Upper lobe of right lung (tissue), 1 donor: ENCODE data around the gene PHACTR3. TPM values are rescaled to one million over a fixed set of nuclear protein-coding genes. Genes with fewer than 3 reads are reported as not detected.

ENCODE experiments used
- ATAC-seq: fragments of 200-7000 bp; cut with Tn5 transposase; one replicate; pipeline ENCODE4 v1.9.1; 2020; ENCODE audit warnings: mild to moderate bottlenecking, moderate library complexity
- DNase-seq: peaks from one replicate; pipeline ENCODE4 v3.0.0-alpha.2; 2020
- H3K27ac ChIP-seq: fragments of 200-600 bp; one replicate; pipeline ENCODE4 v1.8.0; 2022
- H3K27me3 ChIP-seq: fragments of 200-600 bp; one replicate; pipeline ENCODE4 v1.8.0; 2022; ENCODE audit warnings: mild to moderate bottlenecking
- H3K36me3 ChIP-seq: fragments of 200-600 bp; one replicate; pipeline ENCODE4 v1.8.0; 2022
- H3K4me1 ChIP-seq: fragments of 200-600 bp; one replicate; pipeline ENCODE4 v1.8.0; 2022
- H3K4me3 ChIP-seq: fragments of 200-600 bp; one replicate; pipeline ENCODE4 v1.8.0; 2022; ENCODE audit warnings: mild to moderate bottlenecking
- H3K9me3 ChIP-seq: fragments of 200-600 bp; one replicate; pipeline ENCODE4 v1.8.0; 2022
- CTCF ChIP-seq: fragments of 200-600 bp; IDR thresholded peaks from one replicate; pipeline ENCODE4 v1.8.0; 2022; ENCODE audit warnings: antibody characterized with exemption
- intact Hi-C: fragments of 100-400 bp; cut with DNase I; formaldehyde crosslinking; loops from one replicate; pipeline ENCODE4 v1.11.0; 2022
- total RNA-seq: library from RNA; stranded (reverse); fragmentation: NEBNext Ultra II Directional; extraction: Animal tissue kit (Norgen Biotek cat#: 25700); gene quantifications from one replicate; pipeline ENCODE4 v1.2.1, GENCODE V29; 2021
- donor health status: DM: no; HTN: yes; CAD: no; lungs with severe emphysema.

PHACTR3 gene
- total RNA-seq, 1 donor from 2014 or later: 18.2 TPM

- Histone ChIP-seq H3K36me3 (no peaks in the 10 kb centered on the region), H3K4me1 (no peaks in the 10 kb centered on the region), H3K27ac (no peak overlapping the region), H3K27me3 (peaks cover 10% of the 10 kb centered on the region), H3K4me3 (no peak overlapping the region), H3K9me3 (no peaks in the 10 kb centered on the region)
- DNase-seq (no peak), ATAC-seq (no peak)
- TF ChIP-seq CTCF: no peak
- intact Hi-C loops: no loop called here
Observed at GRCh38 chr20:59690101-59690500, 85.8 kb downstream of the PHACTR3 start.

GRCh38 chr20:59690976-59691375 is 86.6 kb downstream of the PHACTR3 start:
- no peak for DNase-seq
- TF ChIP-seq CTCF: no peak
- H3K27me3 ChIP-seq: peaks cover 10% of the 10 kb centered on the region
- H3K4me3 ChIP-seq: no peak overlapping the region
- H3K36me3 ChIP-seq: no peaks in the 10 kb centered on the region
- intact Hi-C loops: no loop called here
- ATAC-seq: no peak
- H3K9me3 ChIP-seq: no peaks in the 10 kb centered on the region
- no peaks in the 10 kb centered on the region for H3K4me1 ChIP-seq
- no peak overlapping the region for H3K27ac ChIP-seq

- ATAC-seq (no peak), DNase-seq (no peak)
- Histone ChIP-seq H3K4me3 (no peak overlapping the region), H3K9me3 (no peaks in the 10 kb centered on the region), H3K36me3 (no peaks in the 10 kb centered on the region), H3K4me1 (no peaks in the 10 kb centered on the region), H3K27ac (no peak overlapping the region), H3K27me3 (peaks cover 10% of the 10 kb centered on the region)
- no peak for TF ChIP-seq CTCF
- intact Hi-C loops: no loop called here
Observed at GRCh38 chr20:59692139-59692538, 87.8 kb downstream of the PHACTR3 start.

- TF ChIP-seq CTCF: no peak
- H3K4me3 ChIP-seq: no peak overlapping the region
- H3K9me3 ChIP-seq: no peaks in the 10 kb centered on the region
- H3K27ac ChIP-seq: no peak overlapping the region
- H3K4me1 ChIP-seq: no peaks in the 10 kb centered on the region
- H3K27me3 ChIP-seq: peaks cover 10% of the 10 kb centered on the region
- H3K36me3 ChIP-seq: no peaks in the 10 kb centered on the region
- DNase-seq (no peak), ATAC-seq (no peak)
- intact Hi-C loops: no loop called here
Observed at GRCh38 chr20:59693587-59693986, 89.2 kb downstream of the PHACTR3 start.

- no peaks in the 10 kb centered on the region for H3K36me3 ChIP-seq
- no peaks in the 10 kb centered on the region for H3K9me3 ChIP-seq
- ATAC-seq (no peak), DNase-seq (no peak)
- H3K4me3 ChIP-seq: no peak overlapping the region
- H3K27ac ChIP-seq: no peak overlapping the region
- TF ChIP-seq CTCF: no peak
- intact Hi-C loops: no loop called here
- no peaks in the 10 kb centered on the region for H3K27me3 ChIP-seq
- no peaks in the 10 kb centered on the region for H3K4me1 ChIP-seq
Observed at GRCh38 chr20:59696476-59696875, 92.1 kb downstream of the PHACTR3 start.

GRCh38 chr20:59697068-59697467 is 92.7 kb downstream of the PHACTR3 start:
- Histone ChIP-seq H3K9me3 (no peaks in the 10 kb centered on the region), H3K4me3 (no peak overlapping the region), H3K27ac (no peak overlapping the region), H3K36me3 (no peaks in the 10 kb centered on the region), H3K27me3 (no peaks in the 10 kb centered on the region), H3K4me1 (no peaks in the 10 kb centered on the region)
- intact Hi-C loops: no loop called here
- no peak for ATAC-seq
- DNase-seq: no peak
- no peak for TF ChIP-seq CTCF
